Ramos (cell line): ENCODE data around the gene GRB14.

Source experiments
- in situ Hi-C: fragments of 300-500 bp; cut with MboI; formaldehyde crosslinking; loops from one replicate; pipeline ENCODE4 v1.14.3; 2022; ENCODE audit warnings: low sequenced_read_pairs; ENCODE audit not compliant: unreplicated experiment

Gene GRB14

DNA sequence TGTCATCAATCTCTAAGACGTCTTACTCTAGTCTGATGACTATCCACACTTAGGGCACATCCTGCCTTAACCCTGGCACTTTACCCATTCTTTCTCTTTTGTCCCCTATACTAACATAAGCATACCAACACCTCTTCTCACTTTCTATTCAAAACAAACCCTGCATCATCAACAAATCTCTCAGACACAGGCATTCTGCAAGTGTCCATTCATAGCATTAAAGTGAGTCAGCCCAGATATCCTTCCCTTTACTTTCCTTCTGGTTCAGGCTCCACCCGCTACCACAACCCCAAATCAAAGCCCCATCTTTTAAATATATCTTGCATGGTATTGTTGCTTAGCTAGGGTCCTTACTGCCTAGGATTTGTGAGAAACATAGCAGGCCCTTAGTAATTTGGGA, 3.8 kb downstream of the GRB14 start:
- in situ Hi-C loops = no loop called here

DNA sequence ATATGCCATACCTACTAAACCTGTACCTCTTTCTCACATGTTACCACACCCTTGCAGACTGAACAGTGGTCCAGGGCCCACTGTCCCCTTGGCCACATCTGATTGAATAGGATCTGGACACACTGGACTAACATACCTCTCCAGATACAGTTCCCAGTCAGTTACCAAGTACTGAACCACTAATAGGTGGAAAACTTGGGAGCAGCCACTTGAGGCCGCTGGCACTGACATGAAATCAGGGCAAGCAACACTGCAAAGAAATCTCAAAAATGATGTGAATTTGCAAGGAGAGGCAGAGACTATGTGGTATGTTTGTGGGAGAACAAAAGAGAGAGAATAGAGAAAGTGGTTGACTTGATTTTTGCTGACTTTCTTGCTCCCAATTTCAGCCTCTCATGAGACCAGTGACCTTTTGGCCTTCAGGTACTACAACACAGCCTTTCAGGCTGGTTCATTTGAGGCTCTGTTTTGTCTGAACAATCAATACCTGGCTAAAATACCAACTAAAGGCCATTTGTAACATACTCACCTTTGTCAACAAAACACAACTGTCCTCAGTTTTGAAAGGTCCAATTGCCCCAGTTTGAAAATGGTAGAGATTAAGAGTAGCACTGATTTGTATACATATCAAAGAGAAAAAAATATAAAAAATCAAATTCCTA, 7.8 kb downstream of the GRB14 start:
- in situ Hi-C loops = no loop called here

DNA sequence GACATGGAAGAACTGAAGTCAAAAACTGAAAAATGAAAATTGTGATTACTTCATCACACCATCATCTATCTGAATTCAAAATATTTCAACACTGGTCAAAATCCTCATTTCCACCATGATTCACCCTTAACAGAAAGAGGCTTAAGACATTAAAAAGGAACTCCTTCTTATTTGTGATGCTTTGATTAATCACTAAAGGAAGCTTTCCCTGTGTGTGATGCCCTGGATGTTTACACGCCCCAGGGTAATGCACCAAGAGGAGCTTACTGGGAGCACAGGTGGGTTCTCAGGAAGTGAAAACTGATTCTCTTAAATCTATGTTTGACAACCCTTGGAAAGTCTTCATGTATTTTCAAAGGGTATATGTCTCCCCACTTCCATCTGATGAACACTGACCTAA, 11.5 kb downstream of the GRB14 start:
- in situ Hi-C loops = no loop called here

DNA sequence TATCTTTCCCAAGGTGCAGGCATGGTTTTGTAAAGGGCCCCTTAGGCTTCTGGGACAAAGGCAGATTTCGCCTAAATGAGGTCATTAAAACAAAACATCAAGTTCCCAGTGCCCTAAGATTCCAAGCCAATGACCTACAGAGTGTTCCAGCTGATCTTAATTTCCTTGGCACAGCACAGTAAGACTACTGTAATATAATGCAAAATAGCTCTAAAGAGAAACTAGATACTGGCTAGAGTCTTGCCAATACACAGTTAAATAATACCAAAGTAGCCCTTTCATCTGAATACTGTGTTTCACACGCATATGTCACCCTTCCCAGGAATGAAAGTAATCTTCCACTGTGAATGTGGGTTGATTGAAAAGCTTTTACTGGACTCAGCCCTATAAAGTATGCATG, 14.7 kb downstream of the GRB14 start:
- in situ Hi-C loops = no loop called here

DNA sequence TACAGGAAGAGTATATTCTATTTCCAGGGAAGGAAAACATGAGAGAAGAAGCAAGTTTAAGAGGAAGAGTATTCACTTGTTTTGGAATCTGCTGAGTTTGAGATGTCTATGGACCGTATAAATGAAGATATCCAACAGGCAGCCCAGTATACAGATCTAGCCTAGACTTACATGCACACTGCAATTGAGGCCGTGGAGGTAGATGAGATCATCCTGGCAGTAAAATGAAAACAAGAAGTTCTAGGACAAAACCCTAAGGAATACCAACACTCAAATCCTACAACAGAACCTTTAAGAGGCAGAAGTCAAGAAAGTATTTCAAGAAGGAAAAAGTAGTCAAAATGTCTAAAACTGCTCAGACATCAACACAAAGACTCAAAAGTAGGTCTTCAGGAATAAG, 16.0 kb downstream of the GRB14 start:
- in situ Hi-C loops = no loop called here

DNA sequence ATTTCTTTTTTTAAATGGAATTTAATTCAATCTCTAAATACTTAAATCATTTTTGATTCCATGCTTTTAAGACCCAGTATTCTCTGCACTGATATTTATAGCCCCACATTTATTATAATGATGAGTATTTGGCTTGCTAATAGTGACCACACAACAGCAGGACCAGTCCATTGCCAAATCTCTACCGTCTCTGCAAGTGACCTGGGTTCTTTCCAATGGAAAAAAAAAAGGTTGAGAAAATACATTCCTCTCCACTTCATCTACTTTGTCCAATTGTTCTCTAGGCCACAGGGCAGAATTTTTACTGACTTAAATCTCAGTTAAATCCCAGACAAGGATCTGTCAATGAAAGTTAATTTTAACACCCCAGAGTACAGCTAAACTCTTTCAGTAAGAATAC, 20.5 kb downstream of the GRB14 start:
- in situ Hi-C loops = no loop called here

DNA sequence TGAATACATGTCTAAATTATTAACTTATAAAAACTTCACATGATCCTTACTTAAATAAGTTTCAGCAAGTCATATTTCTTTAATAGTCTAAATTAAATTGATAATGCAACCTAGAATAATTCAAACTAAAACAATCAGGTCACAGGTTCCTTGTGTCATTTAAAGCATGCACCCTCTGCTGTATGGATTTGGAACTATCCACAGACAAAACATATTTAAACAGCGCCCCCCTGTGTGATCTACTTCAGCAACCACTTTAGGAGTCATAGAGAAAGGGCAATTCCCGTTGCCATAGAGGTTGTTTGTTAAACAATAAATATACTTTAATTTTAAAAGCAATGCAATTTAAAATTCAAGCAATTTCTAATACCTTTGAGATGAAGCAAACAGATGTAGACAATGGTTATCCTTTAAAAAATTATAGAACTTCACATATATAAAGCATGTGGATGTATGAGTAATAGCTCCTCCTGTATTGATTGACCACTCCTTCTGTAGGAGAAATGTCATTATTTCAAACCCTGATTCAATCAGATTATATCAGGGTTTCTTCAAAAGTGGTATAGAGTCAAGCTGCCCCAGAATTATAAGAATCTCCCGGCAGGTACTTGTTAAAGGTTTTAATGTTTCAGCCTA, 21.2 kb downstream of the GRB14 start:
- in situ Hi-C loops = no loop called here

DNA sequence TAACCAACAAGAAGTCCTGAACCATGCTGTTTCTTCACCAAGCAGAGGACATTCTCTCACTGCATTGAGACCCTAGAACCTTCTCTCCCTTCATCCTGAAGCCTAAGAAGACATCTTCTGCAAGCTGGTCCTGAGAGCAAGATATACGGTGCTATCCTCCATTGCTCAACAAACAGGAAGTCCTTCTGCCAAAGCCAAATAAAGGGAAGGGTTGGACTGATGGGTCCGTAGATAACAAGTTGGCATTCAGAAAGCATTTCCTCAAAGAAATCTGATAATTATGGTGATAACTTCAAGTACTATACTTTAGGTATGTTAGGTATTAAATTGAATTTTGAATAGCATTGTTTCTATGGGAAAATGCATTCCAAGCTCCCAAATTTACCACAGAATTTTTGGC, 23.3 kb downstream of the GRB14 start:
- in situ Hi-C loops = no loop called here

DNA sequence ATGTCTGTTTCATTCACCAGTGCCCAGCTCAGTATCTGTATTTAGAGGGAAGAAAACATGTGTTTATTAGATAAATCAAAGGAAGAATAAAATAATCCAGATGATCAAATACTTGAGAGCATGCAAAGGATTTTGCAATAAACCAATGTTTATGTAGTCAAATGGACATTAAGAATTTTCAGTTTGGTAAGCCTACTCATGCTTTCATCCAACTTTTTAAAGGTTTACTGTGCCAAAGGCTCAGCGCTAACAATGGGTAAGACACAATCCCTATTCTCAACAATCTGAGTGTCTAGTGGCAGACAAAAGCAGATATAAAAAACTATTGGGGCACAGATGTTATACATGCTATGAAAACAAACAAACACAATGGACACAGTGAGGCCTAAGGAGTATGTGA, 26.3 kb downstream of the GRB14 start:
- in situ Hi-C loops = no loop called here

DNA sequence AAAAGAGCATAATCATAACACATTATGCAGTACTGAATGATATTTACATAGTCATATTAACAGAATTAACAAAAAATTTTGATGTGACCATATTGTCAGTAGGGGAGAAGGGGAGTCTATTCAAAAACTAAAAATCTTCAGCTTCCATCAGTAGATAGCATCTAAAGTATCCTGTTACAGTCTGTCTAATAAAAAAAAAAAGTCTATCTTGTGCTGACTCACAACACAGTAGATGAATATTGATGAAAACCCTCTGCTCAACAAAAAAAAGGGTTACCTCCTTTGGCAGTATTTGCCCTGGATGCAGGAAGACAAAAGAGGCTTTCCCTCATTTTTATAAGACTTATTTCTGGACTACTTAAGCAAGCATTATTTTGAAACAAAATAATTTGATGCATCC, 27.3 kb downstream of the GRB14 start:
- in situ Hi-C loops = no loop called here

DNA sequence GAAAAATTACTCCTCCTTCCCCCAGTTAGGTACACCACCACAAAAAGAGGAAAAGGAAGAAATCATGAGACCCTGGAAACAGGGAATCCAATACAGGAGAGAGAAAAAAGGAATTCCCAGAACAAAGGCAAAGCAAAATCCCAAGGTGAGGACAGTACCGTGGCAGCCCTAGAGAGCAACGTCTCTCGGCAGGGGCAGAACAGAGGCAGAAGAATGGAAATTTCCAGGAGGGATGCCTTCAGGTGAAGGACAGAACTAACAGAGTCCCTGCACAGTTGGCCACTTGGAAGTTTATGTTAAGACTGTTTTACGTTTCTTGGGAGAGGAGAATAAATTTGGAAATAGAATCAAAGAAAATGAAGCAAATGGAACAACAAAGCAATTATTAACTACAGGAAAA, 27.7 kb downstream of the GRB14 start:
- in situ Hi-C loops = no loop called here

DNA sequence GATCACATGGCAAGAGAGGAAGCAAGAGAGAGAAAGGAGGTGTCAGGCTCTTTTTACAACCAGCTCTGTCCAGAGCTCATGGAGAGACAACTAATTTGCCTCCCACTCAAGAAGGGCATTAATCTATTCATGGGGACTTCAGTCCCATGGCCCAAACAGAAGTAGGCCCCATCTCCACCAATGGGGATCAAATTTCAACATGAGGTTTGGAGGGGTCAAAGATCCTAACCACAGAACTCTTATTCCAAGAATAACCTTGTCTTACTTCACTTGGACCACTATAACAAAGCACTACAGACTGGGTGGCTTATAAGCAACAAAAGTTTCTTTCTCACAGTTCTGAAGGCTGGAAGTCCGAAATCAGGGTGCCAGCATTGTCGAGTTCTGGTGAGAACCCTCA, 31.8 kb downstream of the GRB14 start:
- in situ Hi-C loops = no loop called here

DNA sequence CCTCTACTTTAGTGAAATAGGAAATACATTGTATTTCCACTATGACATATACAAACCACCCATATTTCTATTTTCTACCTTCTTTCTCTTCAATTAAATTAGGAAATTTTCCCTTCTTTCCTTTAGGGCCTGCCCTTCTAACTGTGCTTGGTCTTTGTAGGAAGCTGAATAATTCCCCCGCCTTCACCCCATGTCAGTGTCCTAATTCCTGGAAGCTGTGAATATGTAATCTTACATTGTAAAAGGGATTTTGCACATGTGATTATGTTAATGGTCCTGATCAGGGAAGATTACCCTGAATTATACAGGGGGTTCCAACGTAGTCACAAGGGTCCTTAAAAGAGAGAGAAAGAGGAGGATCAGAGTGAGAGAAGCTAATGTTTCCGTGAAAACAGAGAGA, 40.2 kb downstream of the GRB14 start:
- in situ Hi-C loops = no loop called here

DNA sequence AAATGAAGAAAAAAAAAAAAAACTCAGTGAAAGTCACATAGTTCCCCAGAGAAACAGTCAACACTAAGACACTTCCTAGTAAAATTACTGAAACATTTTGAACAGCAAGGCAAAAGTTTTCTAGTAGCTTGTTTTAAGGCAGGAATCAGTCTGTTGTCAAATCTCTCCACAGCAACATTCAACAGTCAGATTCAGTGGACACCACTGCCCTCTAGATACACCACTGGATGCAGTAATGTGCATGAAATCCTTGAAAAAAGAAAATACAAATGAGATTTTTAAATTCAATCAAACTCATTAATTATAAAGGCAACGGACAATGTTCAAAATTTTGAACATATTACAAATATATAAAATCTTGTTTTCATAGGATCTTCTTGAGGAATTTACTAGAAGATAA, 46.4 kb downstream of the GRB14 start:
- in situ Hi-C loops = no loop called here

DNA sequence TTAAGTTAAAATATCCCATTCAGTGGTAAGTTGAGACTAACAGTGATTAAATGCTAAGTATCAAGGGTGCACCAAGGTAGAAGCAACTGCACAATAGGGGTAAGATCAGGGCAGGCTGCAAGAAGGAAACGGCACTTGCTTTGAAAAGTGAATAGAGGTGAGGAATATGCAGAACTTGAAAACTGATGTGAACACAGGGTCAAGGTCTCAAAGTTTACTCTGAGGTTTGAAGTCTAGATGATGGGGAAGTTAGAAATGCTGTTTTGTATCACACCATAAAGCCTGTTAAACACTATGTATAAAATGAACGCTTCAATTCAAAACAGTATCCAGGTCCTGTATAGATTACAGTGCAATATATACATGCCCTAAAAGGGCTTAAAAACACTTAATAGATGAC, 50.8 kb downstream of the GRB14 start:
- in situ Hi-C loops = no loop called here

DNA sequence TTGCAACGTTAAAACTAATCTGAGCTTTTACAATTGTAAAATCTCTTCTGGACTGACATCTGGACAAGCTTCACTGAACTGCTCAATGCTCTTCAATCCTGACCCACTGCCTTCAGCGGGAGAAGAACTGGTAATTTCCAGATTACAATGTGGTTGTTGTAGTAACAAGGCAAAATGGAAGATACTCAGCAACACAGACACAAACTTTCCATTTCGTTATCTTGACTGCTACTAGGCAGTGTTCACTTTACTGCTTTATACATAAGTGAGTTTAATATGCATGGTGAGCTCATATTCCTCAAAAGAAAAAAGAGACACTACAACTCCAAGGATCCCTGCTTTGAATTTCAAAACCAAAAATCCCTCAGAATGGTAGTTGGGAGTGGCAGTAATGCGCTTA, 51.9 kb downstream of the GRB14 start:
- in situ Hi-C loops = no loop called here

DNA sequence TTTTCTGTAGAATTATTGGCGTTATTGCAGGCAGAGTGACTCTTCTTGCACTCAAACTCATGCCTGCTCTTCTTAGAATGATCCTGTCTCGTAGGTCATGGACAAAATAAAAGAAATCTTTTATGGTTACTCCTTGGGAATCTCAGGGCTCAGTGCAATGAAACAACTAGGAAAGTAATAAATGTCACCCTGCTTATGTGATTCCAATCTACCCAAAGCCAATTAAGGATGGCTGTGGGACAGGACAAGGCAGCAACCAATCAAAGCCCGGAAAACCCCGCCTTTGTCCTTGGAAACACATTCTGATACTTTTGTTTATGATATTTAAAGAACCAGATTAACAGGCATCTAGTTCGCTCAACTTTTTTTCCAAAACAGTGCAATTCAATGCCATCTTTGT, 53.0 kb downstream of the GRB14 start:
- in situ Hi-C loops = no loop called here

DNA sequence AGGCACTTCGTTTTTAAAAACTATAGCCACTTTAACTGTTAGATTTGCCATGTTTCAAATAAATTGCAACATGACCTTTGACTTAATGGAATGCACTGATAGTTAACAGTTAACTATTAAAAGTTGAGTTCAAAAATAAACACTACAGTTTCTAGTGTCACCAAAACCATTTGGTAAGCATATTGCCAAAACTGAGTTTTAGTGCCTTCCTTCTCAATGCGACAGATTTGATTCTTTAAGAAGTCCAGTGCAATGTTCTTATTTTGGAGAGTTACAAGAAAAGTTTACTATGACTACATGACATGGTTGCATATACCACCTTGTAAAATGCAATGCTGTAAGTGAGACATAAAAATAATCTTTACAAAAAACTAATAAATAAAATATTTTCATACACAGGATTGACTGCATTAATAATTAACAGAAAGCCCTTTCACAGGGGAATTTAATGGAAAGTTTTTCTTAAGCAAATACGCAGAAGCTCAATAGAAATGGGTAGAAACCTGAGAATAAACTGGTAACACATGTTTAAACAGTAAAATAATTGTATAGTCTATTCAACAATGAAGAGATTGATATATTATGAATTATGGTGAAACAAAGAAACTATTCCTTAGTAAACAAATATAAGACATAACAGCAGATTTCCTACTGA, 53.8 kb downstream of the GRB14 start:
- in situ Hi-C loops = no loop called here

DNA sequence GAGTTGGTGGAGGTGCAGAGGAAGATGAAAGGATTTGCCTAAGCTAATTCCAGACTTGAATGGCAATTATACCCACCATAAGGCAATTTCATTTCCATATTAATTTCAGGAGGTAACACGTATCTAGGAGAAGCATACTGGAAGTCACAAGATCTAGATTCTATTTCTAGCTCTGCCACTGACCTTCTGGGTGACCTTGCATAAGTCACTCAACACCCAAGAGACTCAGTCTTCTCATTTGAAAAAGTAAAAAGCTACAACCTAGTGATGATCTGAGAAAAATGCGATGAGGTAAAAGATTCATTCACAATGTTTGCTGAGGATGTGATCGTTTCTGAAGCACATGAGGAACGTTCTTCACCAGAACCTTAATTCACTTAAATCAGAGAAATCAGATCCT, 55.9 kb downstream of the GRB14 start:
- in situ Hi-C loops = no loop called here

DNA sequence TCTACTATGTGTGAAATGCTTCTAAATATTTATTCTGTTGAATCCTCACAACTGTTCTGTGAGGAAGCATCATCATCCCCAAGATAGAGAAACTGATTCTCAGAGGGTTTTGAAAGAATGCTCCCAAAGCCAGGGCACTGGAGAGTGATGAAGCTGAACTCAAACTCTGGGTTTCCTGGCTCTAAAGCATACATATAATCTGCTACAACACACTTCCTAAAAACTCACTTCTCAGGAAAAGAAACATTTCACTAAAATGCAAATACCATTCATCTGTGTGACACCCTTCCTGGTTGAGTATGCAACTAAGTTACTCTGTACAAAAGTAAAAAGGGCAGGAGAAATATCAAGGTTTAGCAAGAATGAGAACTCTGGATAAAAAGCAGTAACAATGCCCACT, 58.6 kb downstream of the GRB14 start:
- in situ Hi-C loops = no loop called here

DNA sequence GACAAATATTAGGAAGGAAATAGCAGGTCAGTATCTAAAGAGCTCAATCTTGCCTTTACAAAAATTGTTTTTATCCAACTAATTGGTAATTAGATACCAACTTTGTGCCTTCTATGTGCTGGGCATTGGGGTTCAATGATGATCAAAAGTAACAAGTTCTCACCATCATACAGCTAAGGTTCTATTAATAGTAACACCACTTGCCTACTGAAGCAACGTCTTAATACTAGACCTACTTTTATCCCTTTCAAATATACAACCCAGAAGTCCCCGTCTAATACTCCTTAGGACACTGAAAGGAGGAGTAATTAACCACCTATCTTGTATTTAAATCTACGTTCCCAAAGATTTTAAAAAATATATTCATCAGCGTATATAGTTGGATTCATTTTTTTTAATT, 59.3 kb downstream of the GRB14 start:
- in situ Hi-C loops = no loop called here

DNA sequence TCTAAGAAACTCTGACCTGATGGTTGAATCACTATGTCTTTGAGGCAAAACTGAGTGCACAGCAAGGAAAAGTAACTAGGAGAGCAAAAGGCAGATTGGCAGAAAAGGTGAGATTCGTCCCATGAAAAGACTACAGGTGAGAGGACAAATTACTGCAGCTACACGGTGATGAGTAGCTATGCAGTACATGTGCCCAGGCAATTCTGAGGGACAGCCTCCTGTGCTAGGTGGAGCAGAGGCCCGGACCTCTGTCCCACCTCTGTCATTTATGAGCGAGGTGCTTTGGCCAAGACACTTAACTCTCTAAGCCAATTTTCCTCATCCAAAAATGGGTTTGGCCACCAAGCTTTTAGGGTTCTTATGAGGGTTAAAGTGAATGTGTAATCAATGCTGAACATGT, 59.9 kb downstream of the GRB14 start:
- in situ Hi-C loops = no loop called here
